Measurements from ENCODE around the gene PKMYT1. TPM values are rescaled to one million over a fixed set of nuclear protein-coding genes. Genes with fewer than 3 reads are reported as not detected.

PKMYT1 gene
- polyA plus RNA-seq, 3 donors, result 0.90 to 2.2 (median 1.5) TPM

DNA sequence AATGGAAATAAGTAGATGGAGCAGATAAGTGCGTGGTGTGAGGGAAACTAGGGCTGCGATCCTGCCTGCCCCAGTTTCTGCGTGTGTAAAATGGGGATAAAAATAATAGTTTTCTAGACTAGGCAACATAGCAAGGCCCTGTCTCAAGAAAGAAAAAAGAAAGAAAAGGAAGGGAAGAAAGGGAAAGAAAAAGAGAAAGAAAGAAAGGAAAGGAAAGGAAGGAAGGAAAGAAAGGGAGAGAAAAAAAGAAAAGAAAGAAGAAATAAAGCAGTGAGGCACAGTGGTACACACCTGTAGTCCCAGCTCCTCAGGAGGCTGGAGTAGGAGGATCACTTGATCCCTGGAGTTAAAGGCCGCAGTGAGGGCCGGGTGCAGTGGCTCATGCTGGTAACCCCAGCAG lies 2.2 kb upstream of the PKMYT1 start:
- 91 to 93% (median 92%) methylated on average over 5 of the region's 5 CpGs for WGBS, 3 donors
- no peak overlapping the region for H3K27ac ChIP-seq (ENCODE audit: low read depth, low read length)

- 75 to 82% (median 75%) methylated on average over 4 of the region's 4 CpGs for WGBS, 3 donors
- H3K27ac ChIP-seq (ENCODE audit: low read depth, low read length), result no peak overlapping the region
These were observed 1.6 kb upstream of the PKMYT1 start for GRCh38 chr16:2981899-2982250.

GRCh38 chr16:2981177-2981898 lies 1.1 kb upstream of the PKMYT1 start:
- no peak overlapping the region for H3K27ac ChIP-seq (ENCODE audit: low read depth, low read length)
- WGBS, 3 donors, result 44 to 63% (median 59%) methylated on average over 33 of the region's 33 CpGs

GRCh38 chr16:2979669-2980226 lies 498 bp downstream of the PKMYT1 start:
- WGBS, 3 donors, result 7 to 8% (median 7%) methylated on average over 42 to 43 of the region's 43 CpGs
- H3K27ac ChIP-seq (ENCODE audit: low read depth, low read length), result no peak overlapping the region

GRCh38 chr16:2977440-2977839 lies 2.8 kb downstream of the PKMYT1 start:
- no peak overlapping the region for H3K27ac ChIP-seq (ENCODE audit: low read depth, low read length)
- 36 to 90% (median 78%) methylated on average over 6 of the region's 6 CpGs for WGBS, 3 donors

- no peak overlapping the region for H3K27ac ChIP-seq (ENCODE audit: low read depth, low read length)
- 94 to 95% (median 94%) methylated on average over 14 to 15 of the region's 15 CpGs for WGBS, 3 donors
These were observed 3.6 kb downstream of the PKMYT1 start for GRCh38 chr16:2976673-2977072.

DNA sequence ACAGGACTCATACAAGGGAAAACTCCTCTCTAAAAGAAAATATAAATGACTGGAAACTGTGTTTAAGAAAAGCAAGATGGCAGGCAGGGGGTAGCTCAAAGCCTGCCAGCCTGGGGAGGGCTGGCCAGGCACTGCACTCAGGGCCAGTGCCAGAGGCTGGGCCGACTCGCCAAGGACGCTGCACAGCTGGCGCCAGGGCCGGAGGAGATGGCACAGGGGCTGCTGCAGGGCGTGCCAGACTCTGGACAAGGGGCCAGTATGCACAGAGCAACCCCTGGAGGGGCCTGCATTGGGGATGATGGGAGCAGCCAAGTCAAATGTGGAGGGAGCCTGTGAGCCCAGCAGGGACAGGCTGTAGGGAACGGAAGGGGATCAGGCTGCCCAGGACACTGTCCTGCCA lies 4.0 kb downstream of the PKMYT1 start:
- no peak overlapping the region for H3K27ac ChIP-seq (ENCODE audit: low read depth, low read length)
- WGBS, 3 donors, result 62 to 94% (median 91%) methylated on average over 7 of the region's 7 CpGs

DNA sequence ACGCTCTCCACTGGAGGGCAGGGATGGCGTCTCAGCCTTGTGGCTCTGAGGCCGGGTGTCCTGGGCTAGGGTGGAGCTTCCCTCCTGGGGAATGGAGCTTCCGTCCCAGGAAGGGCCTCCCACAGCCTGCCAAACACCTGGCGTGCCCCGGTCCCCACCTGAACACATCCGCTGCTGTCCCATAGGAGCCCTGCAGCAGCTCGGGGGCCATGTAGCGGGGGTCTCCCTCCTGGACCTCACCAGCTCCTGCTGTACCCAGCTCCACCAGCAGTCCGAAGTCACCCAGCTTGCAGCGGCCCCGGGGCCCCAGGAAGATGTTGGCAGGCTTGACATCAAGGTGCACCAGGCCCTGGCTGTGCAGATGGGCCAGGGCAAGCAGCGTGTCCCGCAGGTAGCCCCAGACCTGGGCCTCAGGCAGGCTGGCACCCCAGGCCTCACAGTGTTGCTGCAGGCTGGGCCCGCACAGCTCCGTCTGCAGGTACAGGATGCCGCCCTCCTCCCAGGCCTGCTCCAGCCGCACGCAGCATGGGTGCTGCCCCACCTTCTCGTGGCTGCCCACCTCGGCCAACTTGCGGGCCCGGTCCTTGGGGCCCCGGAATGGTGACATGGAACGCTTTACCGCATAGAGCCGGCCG lies 5.0 kb downstream of the PKMYT1 start:
- WGBS, 3 donors, result 93 to 96% (median 95%) methylated on average over 28 of the region's 28 CpGs
- H3K27ac ChIP-seq (ENCODE audit: low read depth, low read length), result no peak overlapping the region

DNA sequence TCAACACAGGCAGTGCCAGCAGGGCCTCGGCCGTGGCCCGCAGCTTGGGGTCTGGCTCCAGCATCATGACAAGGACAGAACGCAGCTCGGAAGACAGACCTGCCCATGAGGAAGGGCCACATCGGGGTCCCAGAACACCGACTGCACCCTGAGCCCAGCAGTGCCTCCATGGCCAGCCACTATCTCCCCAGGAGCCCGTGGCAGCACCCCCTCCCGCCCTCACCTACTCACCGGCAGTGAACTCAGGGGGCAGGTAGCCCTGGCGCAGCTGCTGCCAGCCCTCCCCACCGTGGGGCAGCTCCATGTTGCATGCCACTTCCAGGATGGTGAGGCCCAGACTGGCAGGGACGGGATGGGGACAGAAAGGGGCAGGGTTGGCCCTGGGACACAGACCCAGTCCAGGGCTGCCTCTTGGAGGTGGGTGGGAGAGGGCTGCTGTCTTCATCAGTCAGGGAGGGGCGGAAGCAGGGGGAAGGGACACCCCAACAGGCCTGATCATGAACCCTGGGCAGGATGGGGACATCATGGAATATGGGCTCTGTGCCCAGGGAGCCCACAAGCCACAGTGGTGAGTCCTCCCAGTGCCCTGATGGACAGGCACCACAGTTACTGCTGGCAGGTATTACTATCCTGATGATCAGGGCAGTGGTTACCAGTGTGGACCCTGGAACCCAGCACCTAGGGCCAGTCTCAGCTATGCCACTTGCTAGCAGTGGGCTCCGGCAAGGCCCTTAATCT lies 5.8 kb downstream of the PKMYT1 start:
- WGBS, 3 donors, result 93 to 95% (median 94%) methylated on average over 14 to 15 of the region's 15 CpGs
- H3K27ac ChIP-seq (ENCODE audit: low read depth, low read length), result no peak overlapping the region

GRCh38 chr16:2973605-2974318 lies 6.5 kb downstream of the PKMYT1 start:
- WGBS, 3 donors, result 86 to 89% (median 86%) methylated on average over 14 to 17 of the region's 17 CpGs
- H3K27ac ChIP-seq (ENCODE audit: low read depth, low read length), result no peak overlapping the region

GRCh38 chr16:2973093-2973492 lies 7.2 kb downstream of the PKMYT1 start:
- 78 to 89% (median 79%) methylated on average over 5 of the region's 5 CpGs for WGBS, 3 donors
- H3K27ac ChIP-seq (ENCODE audit: low read depth, low read length), result no peak overlapping the region

GRCh38 chr16:2971985-2972784 lies 8.1 kb downstream of the PKMYT1 start:
- H3K27ac ChIP-seq (ENCODE audit: low read depth, low read length), result no peak overlapping the region
- WGBS, 3 donors, result 73 to 86% (median 78%) methylated on average over 14 to 15 of the region's 15 CpGs

DNA sequence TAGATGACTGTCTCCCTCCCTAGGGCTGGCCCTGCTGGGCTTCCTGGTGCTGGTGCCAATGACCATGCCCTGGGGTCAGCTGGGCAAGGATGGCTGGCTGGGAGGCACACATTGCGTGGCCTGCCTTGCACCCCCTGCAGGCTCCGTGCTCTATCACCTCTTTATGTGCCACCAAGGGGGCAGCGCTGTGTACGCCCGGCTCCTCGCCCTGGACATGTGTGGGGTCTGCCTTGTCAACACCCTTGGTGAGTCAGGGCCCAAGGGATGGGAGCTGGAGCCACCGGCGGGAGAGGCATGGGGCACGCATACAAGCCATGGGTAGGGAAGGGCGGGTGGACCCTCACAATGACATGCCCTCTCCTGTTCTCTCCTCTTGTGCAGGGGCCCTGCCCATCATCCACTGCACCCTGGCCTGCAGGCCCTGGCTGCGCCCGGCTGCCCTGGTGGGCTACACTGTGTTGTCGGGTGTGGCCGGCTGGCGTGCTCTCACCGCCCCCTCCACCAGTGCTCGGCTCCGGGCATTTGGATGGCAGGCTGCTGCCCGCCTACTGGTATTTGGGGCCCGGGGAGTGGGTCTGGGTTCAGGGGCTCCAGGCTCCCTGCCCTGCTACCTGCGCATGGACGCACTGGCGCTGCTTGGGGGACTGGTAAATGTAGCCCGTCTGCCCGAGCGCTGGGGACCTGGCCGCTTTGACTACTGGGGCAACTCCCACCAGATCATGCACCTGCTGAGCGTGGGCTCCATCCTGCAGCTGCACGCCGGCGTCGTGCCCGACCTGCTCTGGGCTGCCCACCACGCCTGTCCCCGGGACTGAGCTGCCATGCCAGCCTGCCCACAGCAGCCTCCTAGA lies 8.9 kb downstream of the PKMYT1 start:
- H3K27ac ChIP-seq (ENCODE audit: low read depth, low read length), result no peak overlapping the region
- WGBS, 3 donors, result 94 to 96% (median 96%) methylated on average over 32 to 35 of the region's 35 CpGs

- H3K27ac ChIP-seq (ENCODE audit: low read depth, low read length), result no peak overlapping the region
- 85 to 93% (median 89%) methylated on average over 6 of the region's 6 CpGs for WGBS, 3 donors
These were observed 9.7 kb downstream of the PKMYT1 start for GRCh38 chr16:2970563-2970962.

DNA sequence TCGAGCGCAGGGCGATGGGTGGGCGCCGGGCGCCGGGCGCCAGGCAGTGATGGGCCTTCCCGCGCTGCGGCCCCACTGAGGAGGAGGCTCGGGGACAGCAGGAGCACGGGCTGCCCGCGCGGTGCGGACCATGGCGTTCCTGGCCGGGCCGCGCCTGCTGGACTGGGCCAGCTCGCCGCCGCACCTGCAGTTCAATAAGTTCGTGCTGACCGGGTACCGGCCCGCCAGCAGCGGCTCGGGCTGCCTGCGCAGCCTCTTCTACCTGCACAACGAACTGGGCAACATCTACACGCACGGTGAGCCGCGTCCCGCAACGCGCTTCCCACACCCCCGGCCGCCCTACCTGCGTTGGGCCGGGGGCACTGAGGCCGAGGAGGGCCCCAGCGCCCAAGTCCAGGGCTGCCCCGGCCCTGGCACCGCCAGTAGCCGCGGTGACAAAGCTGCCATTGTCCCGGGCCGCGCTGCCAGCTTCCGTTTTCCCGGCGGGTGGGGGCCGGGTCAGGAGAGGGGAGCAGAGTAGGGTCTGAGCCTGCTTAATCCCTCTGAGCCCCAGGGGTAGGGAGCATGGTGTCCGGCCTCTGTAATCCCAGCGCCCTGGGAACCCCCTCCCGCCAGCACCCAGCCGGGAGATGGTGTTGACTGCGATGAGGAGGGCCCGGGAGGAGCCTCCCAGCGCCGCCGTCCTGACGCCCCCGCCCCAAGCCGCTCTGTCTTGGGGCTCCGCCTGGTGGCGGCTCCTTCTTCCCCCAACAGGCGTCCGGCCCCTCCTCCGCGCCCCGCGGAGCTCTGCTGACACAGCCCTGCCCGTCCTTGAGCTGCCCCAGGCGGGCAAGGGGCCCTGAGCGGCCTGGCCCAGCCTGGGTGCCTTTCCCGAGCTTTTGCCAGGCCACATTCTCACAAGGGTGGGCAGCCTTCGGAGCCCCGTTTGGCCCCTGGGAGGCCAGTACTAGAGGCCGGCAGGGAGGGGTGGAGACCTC lies 10.4 kb downstream of the PKMYT1 start:
- no peak overlapping the region for H3K27ac ChIP-seq (ENCODE audit: low read depth, low read length)
- 2 to 5% (median 3%) methylated on average over 58 to 83 of the region's 83 CpGs for WGBS, 3 donors

Data from adipose tissue (tissue), 3 donors.